HepG2 (cell line): ENCODE measurements around the gene SBK2. TPM values are rescaled to one million over a fixed set of nuclear protein-coding genes. Genes with fewer than 3 reads are reported as not detected.
A peak's percentile ranks its signal among the peaks of the same experiment; 100 is the strongest.

Source experiments
- ARNTL ChIP-seq: sonication (generic); formaldehyde crosslinking; IDR thresholded peaks from 2 replicates; pipeline ENCODE4 v1.4.0; 2020; ENCODE audit warnings: mild to moderate bottlenecking, missing genetic modification reagents
- CREB1 ChIP-seq, 2 experiments: fragments of 450-650 bp in 1 of 2; IDR thresholded peaks; 2 replicates each; pipeline ENCODE4 v1.6.1; 2016 to 2017; ENCODE audit warnings: control low read depth in 1 of 2, mild to moderate bottlenecking in 1 of 2, missing compliant biosample characterization in 1 of 2, missing genetic modification characterization in 1 of 2
- CREM ChIP-seq, 2 experiments: sonication (generic) in 1 of 2; formaldehyde crosslinking in 1 of 2; IDR thresholded peaks; 2 replicates each; pipeline versions ENCODE4 v1.4.0 to v1.6.1; 2016 to 2020; ENCODE audit warnings: antibody characterized with exemption in 1 of 2, mild to moderate bottlenecking in 1 of 2, missing genetic modification reagents in 1 of 2
- ELF1 ChIP-seq: sonication (generic); formaldehyde crosslinking; IDR thresholded peaks from 2 replicates; pipeline ENCODE4 v1.4.0; 2020; ENCODE audit warnings: missing genetic modification reagents
- HOXA9 ChIP-seq: sonication (generic); formaldehyde crosslinking; IDR thresholded peaks from 2 replicates; pipeline ENCODE4 v1.8.1; 2022; ENCODE audit warnings: missing genetic modification reagents, mild to moderate bottlenecking, moderate library complexity, borderline replicate concordance
- HOXD1 ChIP-seq: sonication (generic); formaldehyde crosslinking; IDR thresholded peaks from 2 replicates; pipeline ENCODE4 v1.5.0; 2020; ENCODE audit warnings: missing genetic modification reagents
- KDM3A ChIP-seq: IDR thresholded peaks from 2 replicates; pipeline ENCODE4 v1.6.1; 2018; ENCODE audit warnings: low read depth, missing compliant biosample characterization
- KDM4B ChIP-seq: sonication (generic); formaldehyde crosslinking; IDR thresholded peaks from 2 replicates; pipeline ENCODE4 v1.4.0; 2020; ENCODE audit warnings: missing genetic modification reagents
- MYC ChIP-seq: sonication (generic); formaldehyde crosslinking; IDR thresholded peaks from 2 replicates; pipeline ENCODE4 v1.9.0; 2021; ENCODE audit warnings: missing genetic modification reagents, borderline replicate concordance
- NR2F1 ChIP-seq, 2 experiments: fragments of 450-650 bp in 1 of 2; formaldehyde crosslinking in 1 of 2; IDR thresholded peaks; 2 replicates each; pipeline versions ENCODE4 v1.5.0 to v1.6.1; 2016 to 2020; ENCODE audit warnings: mild to moderate bottlenecking in 1 of 2, missing compliant biosample characterization in 1 of 2, missing genetic modification reagents in 1 of 2, moderate library complexity in 1 of 2
- PCBP2 ChIP-seq: fragments of 200-400 bp; formaldehyde crosslinking; optimal IDR thresholded peaks from 2 replicates; pipeline ENCODE3; 2018; ENCODE audit warnings: low read length, low read depth; ENCODE audit not compliant: poor library complexity, severe bottlenecking
- RXRB ChIP-seq: IDR thresholded peaks from 2 replicates; pipeline ENCODE4 v1.6.1; 2016; ENCODE audit warnings: borderline replicate concordance, missing genetic modification reagents, missing compliant biosample characterization
- TFDP1 ChIP-seq: IDR thresholded peaks from 2 replicates; pipeline ENCODE4 v1.6.1; 2016; ENCODE audit warnings: missing compliant biosample characterization, missing genetic modification reagents, borderline replicate concordance
- ZFAT ChIP-seq: sonication (generic); formaldehyde crosslinking; conservative IDR thresholded peaks from 2 replicates; pipeline ENCODE4 v1.8.1; 2023; ENCODE audit warnings: missing genetic modification reagents, inconsistent platforms
- ZFP90 ChIP-seq: sonication (generic); formaldehyde crosslinking; IDR thresholded peaks from 2 replicates; pipeline ENCODE4 v1.8.0; 2022; ENCODE audit warnings: missing genetic modification reagents, mild to moderate bottlenecking, inconsistent platforms, borderline replicate concordance
- ZHX2 ChIP-seq, 2 experiments: sonication (generic) in 1 of 2; formaldehyde crosslinking in 1 of 2; IDR thresholded peaks; 2 replicates each; pipeline versions ENCODE4 v1.6.1 to v1.9.0; 2014 to 2022; ENCODE audit warnings: antibody characterized with exemption in 1 of 2, borderline replicate concordance in 1 of 2, inconsistent platforms in 1 of 2, low read depth in 1 of 2, missing genetic modification reagents in 1 of 2
- ZNF121 ChIP-seq: sonication (generic); formaldehyde crosslinking; IDR thresholded peaks from 2 replicates; pipeline ENCODE4 v1.5.0; 2020; ENCODE audit warnings: mild to moderate bottlenecking, missing genetic modification reagents
- ZNF740 ChIP-seq: sonication (generic); formaldehyde crosslinking; IDR thresholded peaks from 2 replicates; pipeline ENCODE4 v1.4.0; 2020; ENCODE audit warnings: missing genetic modification reagents
- ZSCAN9 ChIP-seq: IDR thresholded peaks from 2 replicates; pipeline ENCODE4 v1.6.1; 2016; ENCODE audit warnings: borderline replicate concordance
- polyA plus RNA-seq, 8 experiments: library from polyadenylated mRNA; depleted of rRNA in 3 of 8; stranded (reverse) in 7 of 8; unstranded in 1 of 8; fragments of >200 nt; fragmentation: Illumina TruSeq in 4 of 8; extraction: Trizol in 4 of 8; gene quantifications; 2 replicates each; pipeline versions ENCODE4 v1.2.1 to v1.2.3, GENCODE V29; 2011 to 2016; ENCODE audit warnings: low read depth in 4 of 8, missing spikeins in 1 of 8, mixed read lengths in 1 of 8; ENCODE audit not compliant: insufficient read depth in 1 of 8
- total RNA-seq, 5 experiments: library from RNA; depleted of rRNA; stranded (reverse); fragments of >200 nt; fragmentation: Illumina TruSeq; extraction: Trizol; gene quantifications; 2 replicates each; pipeline ENCODE4 v1.2.3, GENCODE V29; 2016; ENCODE audit warnings: low read depth in 1 of 5

SBK2 gene
- total and polyA plus RNA-seq, 2 of the 13 experiments (the other 11 are each of a cell fraction or from before 2014, with no cell fraction given): 0.24 TPM; not detected in 1

- peak; percentile 88 for TF ChIP-seq CREM (IDR thresholded peaks at IDR 0.05)
- TF ChIP-seq CREM (CRISPR knock-in tag; IDR thresholded peaks at IDR 0.05): peak; percentile 57; the same call in 1 of the 2 replicates
- TF ChIP-seq ZSCAN9 (CRISPR knock-in tag): peak; percentile 22; the same call in 1 of the 2 replicates
- TF ChIP-seq RXRB (CRISPR knock-in tag): no peak
- TF ChIP-seq ZFAT: no peak
- TF ChIP-seq TFDP1 (CRISPR knock-in tag): peak; percentile 88; the same call in 1 of the 2 replicates
- no peak for TF ChIP-seq NR2F1 (CRISPR knock-in tag; IDR thresholded peaks at IDR 0.05)
- 0 out of 2 replicates have a peak, but pooled peaks have one; percentile 44 for TF ChIP-seq HOXA9 (CRISPR knock-in tag)
- TF ChIP-seq CREB1 (IDR thresholded peaks at IDR 0.05): peak; percentile 99
- peak; percentile 98 for TF ChIP-seq CREB1 (CRISPR knock-in tag; IDR thresholded peaks at IDR 0.05)
- TF ChIP-seq PCBP2: no peak
- peak; percentile 56; the same call in 1 of the 2 replicates for TF ChIP-seq ZHX2 (IDR thresholded peaks at IDR 0.05; ENCODE audit: low read depth)
- no peak for TF ChIP-seq ZHX2 (CRISPR knock-in tag; IDR thresholded peaks at IDR 0.05; ENCODE audit: borderline replicate concordance)
- TF ChIP-seq ARNTL (CRISPR knock-in tag): 0 out of 2 replicates have a peak, but pooled peaks have one; percentile 56
- 0 out of 2 replicates have a peak, but pooled peaks have one; percentile 46 for TF ChIP-seq HOXD1 (CRISPR knock-in tag)
- TF ChIP-seq ZNF121 (CRISPR knock-in tag): no peak
- TF ChIP-seq ZFP90 (CRISPR knock-in tag): peak; percentile 23; the same call in 1 of the 2 replicates
- TF ChIP-seq KDM3A (CRISPR knock-in tag): peak; percentile 86; the same call in 1 of the 2 replicates
- TF ChIP-seq ELF1: peak; percentile 80
- TF ChIP-seq KDM4B (CRISPR knock-in tag): 0 out of 2 replicates have a peak, but pooled peaks have one; percentile 30
- peak; percentile 78 for TF ChIP-seq MYC (CRISPR knock-in tag)
- no peak for TF ChIP-seq ZNF740 (CRISPR knock-in tag)
Measured at GRCh38 chr19:55503502-55504251, 33.3 kb downstream of the SBK2 start (continued).
